Measurements from ENCODE around the gene ASCL5. TPM values are rescaled to one million over a fixed set of nuclear protein-coding genes. Genes with fewer than 3 reads are reported as not detected.
A peak's percentile ranks its signal among the peaks of the same experiment; 100 is the strongest.
"Not testable (repeated sequence)": the region's sequence is repeated elsewhere in the genome, so short reads cannot be mapped to it uniquely, and the experiment has no call there.

ASCL5 gene
- total RNA-seq (2014; rRNA removed; shearing (Covaris generic)) = not detected in 2 replicates

- DNase-seq (ENCODE audit: low spot score) = peak; percentile 84
Measured at GRCh38 chr1:201126832-201127754, at the start of gene ASCL5. ASCL5 (minus strand) TSS chr1:201127184; CDS start chr1:201115372, 11,812 bp downstream.

- no peak for DNase-seq (ENCODE audit: low spot score)
Measured at GRCh38 chr1:201175820-201176500, 49.0 kb upstream of the ASCL5 start.

GRCh38 chr1:201173736-201174135 lies 46.8 kb upstream of the ASCL5 start:
- no peak for DNase-seq (ENCODE audit: low spot score)

GRCh38 chr1:201172999-201173610 lies 46.1 kb upstream of the ASCL5 start:
- DNase-seq (ENCODE audit: low spot score) = no peak

- DNase-seq (ENCODE audit: low spot score) = no peak
Measured at GRCh38 chr1:201172326-201172725, 45.3 kb upstream of the ASCL5 start.

GRCh38 chr1:201171063-201172036 lies 44.4 kb upstream of the ASCL5 start:
- DNase-seq (ENCODE audit: low spot score) = no peak

- DNase-seq (ENCODE audit: low spot score) = peak; percentile 96
Measured at GRCh38 chr1:201170533-201171062, 43.6 kb upstream of the ASCL5 start.

GRCh38 chr1:201169971-201170532 lies 43.1 kb upstream of the ASCL5 start:
- no peak for DNase-seq (ENCODE audit: low spot score)

GRCh38 chr1:201169203-201169602 lies 42.2 kb upstream of the ASCL5 start:
- DNase-seq (ENCODE audit: low spot score) = no peak

GRCh38 chr1:201167041-201167991 lies 40.3 kb upstream of the ASCL5 start:
- no peak for DNase-seq (ENCODE audit: low spot score)

GRCh38 chr1:201164645-201165044 lies 37.7 kb upstream of the ASCL5 start:
- no peak for DNase-seq (ENCODE audit: low spot score)

GRCh38 chr1:201163707-201164106 lies 36.7 kb upstream of the ASCL5 start:
- DNase-seq (ENCODE audit: low spot score) = no peak

GRCh38 chr1:201163036-201163435 lies 36.1 kb upstream of the ASCL5 start:
- not testable (repeated sequence) for DNase-seq (ENCODE audit: low spot score)

- no peak for DNase-seq (ENCODE audit: low spot score)
Measured at GRCh38 chr1:201157949-201158348, 31.0 kb upstream of the ASCL5 start.

GRCh38 chr1:201156819-201157218 lies 29.8 kb upstream of the ASCL5 start:
- no peak for DNase-seq (ENCODE audit: low spot score)

GRCh38 chr1:201156346-201156745 lies 29.4 kb upstream of the ASCL5 start:
- DNase-seq (ENCODE audit: low spot score) = no peak

- no peak for DNase-seq (ENCODE audit: low spot score)
Measured at GRCh38 chr1:201155354-201155753, 28.4 kb upstream of the ASCL5 start.

- peak; percentile 98 for DNase-seq (ENCODE audit: low spot score)
Measured at GRCh38 chr1:201154389-201155165, 27.6 kb upstream of the ASCL5 start, which contains the start of gene TMEM9. TMEM9 (minus strand) TSS chr1:201154474; CDS start chr1:201153923, 551 bp downstream.

Data from HT-29 (cell line).